GM19193 (cell line): ENCODE data around the gene SRPK2.

Experiments
- POLR2A ChIP-seq: IDR thresholded peaks from 4 replicates; pipeline ENCODE4 v1.6.1; 2011; ENCODE audit not compliant: insufficient read depth, insufficient read length; ENCODE audit errors: extremely low read depth

SRPK2 gene

DNA sequence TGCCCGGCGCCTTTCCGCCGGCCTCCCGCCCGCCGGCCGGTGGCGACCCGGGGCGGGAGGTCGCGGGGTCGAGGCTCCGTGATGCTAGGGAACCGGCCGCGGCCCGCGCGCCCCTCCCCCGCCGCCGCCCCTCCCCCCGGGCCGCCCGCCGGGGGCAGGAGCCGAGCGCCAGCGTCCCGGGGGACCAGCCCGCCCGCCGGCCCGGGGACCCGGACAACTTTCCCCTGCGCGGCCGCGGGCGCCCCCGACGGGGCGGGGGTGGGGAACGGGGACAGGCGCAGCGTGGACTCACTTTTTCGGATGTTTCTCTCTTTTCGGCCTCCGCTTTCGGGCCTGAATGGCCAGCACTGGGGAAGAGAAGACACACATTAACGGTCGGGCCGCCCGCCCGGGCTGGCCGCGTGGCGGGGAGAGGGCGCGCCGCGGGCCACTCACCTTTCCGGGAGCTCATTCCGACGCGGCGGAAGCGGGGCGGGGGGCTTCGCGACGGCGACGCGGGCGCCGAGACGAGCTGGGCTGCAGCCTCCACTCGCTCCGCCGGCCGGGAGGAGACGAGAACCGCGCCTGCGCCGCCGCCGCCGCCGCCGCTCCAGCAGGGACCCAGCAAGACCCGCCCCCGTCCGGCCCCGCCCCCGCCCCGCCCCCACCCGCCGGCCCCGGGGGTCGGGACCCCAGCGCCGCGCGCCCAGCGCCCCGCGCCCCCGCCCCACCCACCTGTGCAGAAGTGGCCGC is at the start of gene SRPK2:
Gene SRPK2 (minus strand): TSS at position 566 of the 732 bp plus-strand sequence.
- TF ChIP-seq POLR2A: peak; percentile 54

DNA sequence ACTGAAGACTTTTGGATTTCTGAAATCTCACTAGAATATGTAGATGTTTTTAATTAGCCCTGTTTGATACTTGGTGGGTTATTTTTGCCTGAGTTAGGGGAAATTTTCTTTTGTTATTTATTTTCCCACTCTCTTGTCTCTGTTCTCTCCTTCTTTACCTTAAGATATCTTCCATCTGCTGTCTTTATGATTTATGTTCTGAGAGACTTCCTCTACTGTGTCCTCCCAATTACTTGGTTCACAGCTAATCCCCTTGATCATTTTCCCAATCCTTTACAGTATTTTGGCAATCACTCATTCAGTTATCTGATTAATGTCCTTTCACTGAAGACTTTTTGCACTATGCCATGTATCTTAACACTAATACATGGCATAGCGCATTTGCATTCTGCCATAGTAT is 49.5 kb upstream of the SRPK2 start:
- TF ChIP-seq POLR2A: no peak

DNA sequence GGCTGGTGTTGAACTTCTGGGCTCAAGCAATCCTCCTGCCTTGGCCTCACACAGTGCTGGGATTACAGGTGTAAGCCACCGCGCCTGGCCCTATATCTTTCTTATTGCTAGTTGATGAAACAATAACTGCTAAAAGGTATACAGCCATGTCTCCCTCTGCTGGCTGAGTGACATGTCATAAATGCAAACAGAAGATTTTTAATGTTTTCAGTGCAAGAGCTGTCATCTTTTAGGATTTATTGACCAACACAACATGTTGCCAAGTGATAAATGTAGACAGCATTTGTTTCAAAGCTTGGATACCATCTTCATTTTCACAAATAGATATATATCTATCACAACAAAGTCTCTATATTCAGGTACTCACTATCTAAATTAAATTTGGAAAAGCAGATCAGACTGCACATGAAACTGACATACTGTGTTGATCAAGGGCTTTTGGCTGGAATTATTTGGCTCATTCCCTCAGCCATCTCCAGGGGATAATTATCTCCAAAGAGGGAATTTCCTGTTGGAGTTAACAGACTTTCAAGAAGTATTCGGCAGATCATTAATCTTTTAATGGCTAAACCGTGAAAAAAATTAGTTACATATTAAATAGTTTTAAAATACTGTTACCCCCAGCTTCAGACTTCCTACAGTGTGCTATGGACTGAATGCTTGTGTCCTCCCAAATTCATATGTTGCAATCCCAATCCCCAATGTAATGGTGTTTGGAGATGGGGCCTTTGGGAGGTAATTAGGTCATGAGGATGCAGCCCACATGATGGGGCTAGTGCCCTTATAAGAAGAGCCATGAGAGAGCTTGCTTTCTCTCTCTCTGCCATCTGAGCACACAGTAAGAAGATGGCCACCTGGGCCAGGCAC is 41.3 kb upstream of the SRPK2 start:
- no peak for TF ChIP-seq POLR2A

DNA sequence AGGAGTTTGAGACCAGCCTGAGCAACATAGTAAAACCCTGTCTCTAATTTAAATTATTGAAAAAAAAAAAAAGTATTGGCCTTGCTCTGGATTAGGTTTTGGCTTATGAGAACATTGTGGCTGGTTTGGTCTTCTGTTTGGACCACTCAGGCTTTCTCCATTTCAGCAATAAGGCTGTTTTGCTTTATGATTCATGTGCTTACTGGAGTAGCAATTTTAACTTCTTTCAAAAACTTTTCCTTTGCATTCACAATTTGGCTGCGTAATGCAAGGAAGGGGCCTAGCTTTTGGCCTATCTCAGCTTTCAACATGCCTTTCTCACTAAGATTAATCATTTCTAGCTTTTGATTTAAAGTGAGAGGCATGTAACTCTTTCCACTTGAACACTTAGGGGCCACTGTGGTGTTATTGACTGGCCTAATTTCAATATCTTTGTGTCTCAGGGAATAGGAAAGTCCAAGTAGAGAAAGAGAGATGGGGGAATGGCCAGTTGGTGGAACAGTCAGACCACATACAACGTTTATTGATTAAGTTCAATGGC is 38.0 kb upstream of the SRPK2 start:
- no peak for TF ChIP-seq POLR2A

DNA sequence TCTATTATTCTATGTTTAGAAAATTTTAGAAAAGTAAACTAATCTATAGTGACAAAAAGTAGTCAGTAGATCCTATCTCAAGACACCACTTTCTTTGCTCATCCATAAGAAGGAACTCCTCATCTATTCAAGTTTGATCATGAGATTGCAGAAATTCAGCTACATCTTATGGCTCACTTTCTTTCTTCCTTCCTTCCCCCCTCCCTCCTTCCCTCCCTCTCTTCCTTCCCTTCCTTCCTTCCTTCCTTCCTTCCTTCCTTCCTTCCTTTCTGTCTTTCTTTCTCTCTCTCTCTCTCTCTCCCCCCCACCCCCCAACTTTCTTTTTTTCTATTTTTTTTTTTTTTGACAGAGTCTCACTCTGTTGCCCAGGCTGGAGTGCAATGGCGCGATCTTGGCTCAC is 35.3 kb upstream of the SRPK2 start:
- TF ChIP-seq POLR2A: no peak

DNA sequence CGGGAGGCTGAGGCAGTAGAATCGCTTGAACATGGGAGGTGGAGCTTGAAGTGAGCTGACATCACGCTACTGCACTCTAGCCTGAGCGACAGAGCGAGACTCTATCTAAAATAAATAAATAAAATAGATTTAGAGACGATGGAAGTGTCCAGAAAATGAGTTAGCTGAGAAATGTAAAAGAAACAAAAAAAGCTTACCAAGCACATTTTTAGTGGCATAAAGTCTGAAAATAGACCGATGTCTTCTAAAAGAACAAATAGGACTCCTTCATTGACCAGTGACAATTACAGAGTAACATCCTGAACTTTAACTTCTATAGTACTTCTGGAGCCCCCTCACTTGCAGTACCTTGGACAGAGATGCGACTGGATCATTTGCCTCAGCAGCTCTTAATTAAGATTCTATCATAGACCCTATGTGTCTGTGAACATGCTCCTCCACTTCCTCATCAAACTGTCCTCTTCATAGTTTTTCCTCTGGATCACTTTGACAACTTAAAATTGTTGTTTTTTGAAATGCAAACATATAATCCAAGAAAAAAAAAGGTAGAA is 25.2 kb upstream of the SRPK2 start:
- TF ChIP-seq POLR2A: no peak

DNA sequence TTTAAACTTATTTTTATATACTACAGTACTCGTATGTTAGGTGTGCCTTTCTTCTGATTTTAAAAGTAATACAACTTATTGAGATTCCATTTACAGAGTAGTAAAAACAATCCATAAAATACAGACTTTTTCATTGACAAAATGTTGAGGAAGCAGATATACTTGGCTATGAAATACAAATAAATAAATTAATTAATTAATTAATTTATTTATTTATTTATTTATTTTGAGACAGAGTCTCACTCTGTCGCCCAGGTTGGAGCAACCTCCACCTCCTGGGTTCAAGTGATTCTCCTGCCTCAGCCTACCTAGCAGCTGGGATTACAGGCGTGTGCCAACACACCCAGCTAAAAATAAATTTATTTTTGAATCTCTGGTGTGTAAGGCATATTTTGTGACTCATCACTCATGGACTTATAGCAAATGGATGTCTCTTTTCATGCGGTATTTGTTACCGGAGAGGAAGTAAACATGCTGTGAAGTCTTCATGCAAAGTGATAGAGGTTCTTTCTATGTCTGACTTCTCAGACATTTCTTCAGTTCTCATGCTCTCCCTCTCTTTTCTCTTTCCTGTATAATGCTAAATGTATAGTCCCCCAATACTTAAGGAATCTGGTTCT is 20.2 kb upstream of the SRPK2 start:
- no peak for TF ChIP-seq POLR2A

DNA sequence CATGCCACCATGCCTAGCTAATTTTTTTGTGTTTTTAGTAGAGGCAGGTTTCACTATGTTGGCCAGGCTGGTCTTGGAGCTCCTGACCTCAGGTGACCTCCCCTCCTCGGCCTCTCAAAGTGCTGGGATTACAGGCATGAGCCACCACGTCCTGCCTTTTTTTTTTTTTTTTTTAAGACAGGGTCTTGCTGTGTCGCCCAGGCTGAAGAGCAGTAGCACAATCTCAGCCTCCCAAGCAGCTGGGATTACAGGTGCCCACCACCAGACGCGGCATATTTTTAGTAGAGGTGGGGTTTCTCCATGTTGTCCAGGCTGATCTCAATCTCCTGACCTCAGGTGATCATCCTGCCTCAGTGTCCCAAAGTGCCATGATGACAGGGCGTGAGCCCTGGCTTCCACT is 14.4 kb upstream of the SRPK2 start:
- no peak for TF ChIP-seq POLR2A

DNA sequence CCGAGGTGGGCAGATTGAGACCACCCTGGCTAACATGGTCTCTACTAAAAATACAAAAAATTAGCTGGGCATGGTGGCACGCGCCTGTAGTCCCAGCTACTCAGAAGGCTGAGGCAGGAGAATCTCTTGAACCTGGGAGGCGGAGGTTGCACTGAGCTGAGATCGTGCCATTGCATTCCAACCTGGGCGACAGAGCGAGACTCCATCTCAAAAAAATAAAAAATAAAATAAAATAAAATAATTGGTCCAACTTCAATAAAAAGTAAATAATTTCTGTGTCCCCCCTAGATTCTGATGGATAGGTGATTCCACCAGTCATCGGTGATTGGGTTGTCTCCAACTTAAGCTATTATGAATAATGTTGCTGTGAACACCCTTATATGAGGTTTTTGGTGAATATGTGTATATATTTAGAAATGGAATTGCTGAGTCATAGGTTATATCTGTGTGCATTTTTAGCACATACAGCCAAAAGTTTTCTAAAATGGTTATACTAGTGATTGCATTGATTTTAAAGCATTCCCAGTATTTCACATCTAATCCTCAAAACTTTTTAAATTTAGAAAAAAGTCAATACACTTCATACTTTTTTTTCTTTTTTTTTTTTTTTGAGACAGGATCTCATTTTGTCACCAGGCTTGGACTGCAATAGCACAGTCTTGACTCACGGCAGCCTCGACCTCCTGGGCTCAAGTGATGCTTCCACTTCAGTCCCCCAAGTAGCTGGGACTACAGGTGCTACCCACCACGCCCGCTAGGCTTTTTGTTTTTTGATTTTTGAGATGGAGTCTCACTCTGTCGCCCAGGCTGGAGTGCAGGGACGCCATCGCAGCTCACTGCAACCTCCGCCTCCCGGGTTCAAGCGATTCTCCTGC is 13.7 kb upstream of the SRPK2 start:
- TF ChIP-seq POLR2A: no peak

DNA sequence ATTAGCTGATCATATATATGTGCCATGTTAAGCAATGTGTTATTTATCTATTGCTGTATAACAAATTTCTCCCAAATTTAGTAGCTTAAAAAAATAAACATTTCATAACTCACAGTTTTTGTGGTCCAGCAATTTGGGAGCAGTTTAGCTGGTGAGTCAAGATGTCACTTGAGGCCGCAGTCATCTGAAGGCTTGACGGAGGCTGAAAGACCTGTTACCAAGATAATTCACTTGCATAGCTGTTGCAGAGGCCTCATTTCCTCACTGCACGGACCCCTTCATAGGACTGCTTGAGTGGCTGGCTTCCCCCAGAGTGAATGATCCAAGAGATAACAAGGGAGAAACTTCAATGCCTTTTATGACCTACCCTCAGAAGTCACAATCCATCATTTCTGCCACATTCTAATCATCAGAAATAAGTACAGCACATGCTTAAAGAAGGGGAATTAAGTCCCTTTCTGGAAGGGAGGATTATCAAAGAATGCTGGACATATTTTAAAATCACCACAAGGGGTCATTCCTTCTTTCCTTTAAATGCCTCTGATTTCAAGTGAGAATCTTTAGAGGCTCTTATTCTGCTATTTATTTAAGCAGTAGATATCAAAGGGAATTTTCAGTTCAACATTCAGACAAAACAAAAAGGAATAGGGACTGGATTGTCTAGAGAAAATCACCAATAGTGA is 10.5 kb upstream of the SRPK2 start:
- TF ChIP-seq POLR2A: no peak

DNA sequence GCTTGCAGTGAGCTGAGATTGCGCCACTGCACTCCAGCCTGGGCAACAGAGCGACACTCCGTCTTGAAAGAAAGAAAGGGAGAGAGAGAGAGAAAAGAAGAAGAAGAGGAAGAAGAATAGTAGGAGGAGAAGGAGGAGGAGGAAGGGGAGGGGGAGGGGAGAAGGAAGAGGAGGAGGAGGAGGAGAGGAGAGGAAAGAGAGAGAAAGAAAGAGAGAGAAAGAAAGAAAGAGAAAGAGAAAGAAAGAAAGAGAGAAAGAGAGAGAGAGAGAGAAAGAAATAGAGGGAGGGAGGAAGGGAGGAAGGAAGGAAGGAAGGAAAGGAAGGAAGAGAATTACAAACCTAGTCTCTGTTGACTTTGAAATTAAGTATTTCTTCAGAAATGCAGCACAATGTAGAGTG is 7.8 kb upstream of the SRPK2 start:
- no peak for TF ChIP-seq POLR2A

DNA sequence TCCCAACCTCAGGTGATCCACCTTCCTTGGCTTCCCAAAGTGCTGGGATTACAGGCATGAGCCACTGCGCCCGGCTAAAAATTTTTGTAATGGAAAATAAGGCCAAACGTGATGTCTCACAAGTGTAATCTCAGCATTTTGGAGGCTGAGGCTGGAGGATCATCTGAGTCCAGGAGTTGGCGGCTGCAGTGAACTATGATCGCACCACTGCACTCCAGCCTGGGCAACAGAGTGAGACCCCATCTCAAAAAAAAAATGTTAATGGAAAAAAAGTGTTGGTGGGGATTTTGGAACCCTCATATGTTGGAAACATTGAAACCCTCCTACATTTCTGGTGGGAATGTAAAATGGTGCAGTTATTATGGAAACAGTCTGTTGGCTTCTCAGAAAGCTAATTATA is 2.7 kb upstream of the SRPK2 start:
- TF ChIP-seq POLR2A: no peak

DNA sequence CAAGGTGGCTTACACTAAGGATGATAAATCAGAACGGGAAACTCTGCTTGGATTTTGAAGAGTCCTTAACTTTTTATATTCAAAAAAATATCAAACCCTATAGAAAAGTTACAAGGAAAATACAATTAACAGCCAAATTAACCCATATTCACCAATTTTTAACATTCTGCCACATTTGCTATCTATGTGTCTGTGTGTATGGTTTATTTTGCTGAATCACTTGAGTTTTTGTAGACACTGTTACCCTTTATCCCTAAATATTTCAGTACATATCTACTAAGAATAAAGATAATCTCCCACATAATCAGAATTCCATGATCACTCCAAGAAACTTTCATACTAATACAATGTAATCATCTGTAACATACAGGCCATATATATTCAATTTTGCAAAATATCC is 1.2 kb upstream of the SRPK2 start:
- no peak for TF ChIP-seq POLR2A
